HG03025 (cell line): Measurements from ENCODE around the gene DDR1.
A peak's percentile ranks its signal among the peaks of the same experiment; 100 is the strongest.
"Not testable (repeated sequence)": the region's sequence is repeated elsewhere in the genome, so short reads cannot be mapped to it uniquely, and the experiment has no call there.

Source experiments
- ATAC-seq: cut with Tn5 transposase; IDR thresholded peaks from one replicate; pipeline ENCODE4 v1.9.1; 2021; ENCODE audit warnings: mild to moderate bottlenecking, moderate library complexity; ENCODE audit not compliant: unreplicated experiment, low FRiP score

Gene DDR1

DNA sequence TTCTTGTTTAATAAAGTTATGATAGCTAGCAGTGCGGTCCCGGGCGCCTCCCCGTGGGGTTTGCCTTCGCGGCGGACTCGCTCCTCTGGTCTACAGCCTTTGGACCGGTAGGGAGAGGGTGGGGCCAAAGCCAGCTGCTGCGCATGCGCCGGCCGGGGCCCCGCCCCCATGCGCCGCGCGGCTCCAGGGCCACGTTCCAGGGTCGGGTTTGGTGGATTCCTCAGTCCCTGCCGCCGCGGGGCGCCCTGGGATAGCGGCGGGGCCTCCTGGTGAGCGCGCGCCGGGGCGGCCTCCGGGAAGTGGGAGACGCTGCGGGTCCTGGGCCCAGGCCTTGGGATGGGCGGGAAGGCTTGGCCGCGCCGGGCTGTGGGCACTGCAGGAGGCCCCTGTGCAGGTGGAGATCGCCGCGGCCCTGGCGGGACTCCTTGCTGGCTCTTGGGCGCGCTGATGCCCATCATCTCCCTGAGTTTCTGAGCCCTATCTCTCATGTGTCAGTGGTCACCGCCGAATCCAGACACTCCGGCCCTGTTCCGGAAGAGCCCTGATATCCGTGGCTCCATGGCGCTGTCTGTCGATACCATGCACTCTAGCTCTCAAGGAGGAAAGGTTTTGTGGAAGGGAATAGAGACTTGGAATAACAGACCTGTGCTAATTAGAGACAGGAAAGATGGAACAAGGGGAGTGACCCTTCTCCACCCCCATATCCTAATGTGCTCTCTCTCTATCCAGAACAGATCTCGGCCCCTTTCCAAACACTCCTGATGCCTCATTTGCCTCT is 29.9 kb downstream of the DDR1 start, which contains the start of gene VARS2:
TSS of gene VARS2 (plus strand) at position 163 of the 778 bp plus-strand sequence. CDS start at position 762, 599 bp downstream.
- ATAC-seq: peak; percentile 75

DNA sequence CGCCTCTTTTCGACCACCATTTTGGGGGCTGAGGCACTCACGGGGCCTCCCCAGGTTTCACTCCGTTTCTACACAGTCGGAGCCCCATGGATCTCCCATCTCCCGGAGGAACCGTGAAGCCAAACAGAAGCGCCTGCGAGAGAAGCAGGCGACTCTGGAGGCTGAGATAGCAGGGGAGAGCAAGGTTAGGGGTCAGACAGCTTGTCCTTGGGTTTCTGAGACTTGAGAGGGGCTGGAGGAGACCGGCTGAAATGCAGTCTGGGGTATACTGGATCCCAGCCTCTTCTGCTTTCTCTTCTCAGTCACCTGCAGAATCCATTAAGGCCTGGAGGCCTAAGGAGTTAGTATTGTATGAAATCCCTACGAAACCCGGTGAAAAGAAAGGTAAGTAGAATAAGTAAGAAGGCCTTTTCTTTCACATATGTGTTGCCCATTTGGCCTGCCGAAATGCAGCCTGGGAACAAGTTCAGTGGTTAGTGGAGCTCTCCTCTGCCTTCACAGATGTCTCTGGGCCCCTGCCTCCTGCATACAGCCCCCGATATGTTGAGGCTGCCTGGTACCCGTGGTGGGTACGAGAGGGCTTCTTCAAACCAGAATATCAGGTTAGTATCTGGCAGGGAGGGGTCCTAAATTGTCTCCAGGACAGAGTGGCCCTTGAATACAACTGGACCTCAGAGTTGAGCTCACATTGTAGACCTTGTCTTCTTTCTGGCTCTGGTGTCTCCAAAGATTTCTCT is 30.7 kb downstream of the DDR1 start:
- ATAC-seq: no peak

DNA sequence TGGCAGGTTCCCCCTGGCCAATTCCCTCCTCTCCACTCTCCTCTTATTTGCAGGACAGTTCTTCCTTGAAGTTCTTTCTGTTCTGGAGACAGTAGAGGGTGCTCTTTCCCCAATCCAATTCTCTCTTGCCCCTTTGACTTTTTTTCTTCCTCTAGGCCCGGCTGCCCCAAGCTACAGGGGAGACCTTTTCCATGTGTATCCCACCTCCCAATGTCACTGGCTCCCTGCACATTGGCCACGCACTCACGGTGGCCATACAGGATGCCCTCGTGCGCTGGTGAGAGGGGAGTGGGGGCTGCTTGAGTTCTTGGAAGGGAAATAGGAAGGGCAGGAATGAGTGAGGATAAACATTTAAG is 31.2 kb downstream of the DDR1 start:
- no peak for ATAC-seq

DNA sequence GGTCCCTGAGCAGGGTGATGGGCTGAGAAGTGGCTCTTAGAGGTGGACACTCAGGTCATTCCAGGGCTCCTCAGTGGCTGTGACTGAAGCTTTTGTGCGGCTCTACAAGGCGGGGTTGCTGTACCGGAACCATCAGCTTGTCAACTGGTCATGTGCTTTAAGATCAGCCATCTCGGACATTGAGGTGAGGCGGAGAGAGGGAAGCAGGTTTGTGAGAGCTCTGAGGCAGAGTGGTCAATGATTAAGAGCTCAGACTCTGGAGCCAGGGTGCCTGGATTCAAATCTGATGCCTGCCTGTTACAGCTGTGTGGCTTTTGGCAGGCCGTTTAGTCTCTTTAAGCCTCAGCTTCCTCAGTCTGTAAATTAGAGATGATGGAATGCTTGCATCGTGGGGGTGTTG is 32.7 kb downstream of the DDR1 start:
- ATAC-seq: no peak

DNA sequence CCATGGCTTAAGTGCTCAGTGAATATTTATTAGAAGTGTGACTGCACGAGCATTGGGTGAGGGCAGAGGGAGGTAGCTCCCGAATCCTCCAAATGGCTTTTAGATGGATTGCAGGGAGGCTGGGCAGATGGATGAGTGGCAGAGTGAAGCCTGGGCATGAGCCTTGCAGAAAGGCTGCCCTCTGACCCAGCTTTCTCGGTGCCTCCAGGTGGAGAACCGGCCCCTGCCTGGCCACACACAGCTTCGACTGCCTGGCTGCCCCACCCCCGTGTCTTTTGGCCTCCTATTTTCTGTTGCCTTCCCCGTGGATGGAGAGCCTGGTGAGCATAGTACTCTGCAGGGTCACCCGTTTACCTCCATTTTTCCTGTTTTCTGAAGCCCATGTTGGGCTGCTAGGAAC is 33.2 kb downstream of the DDR1 start:
- ATAC-seq: no peak

DNA sequence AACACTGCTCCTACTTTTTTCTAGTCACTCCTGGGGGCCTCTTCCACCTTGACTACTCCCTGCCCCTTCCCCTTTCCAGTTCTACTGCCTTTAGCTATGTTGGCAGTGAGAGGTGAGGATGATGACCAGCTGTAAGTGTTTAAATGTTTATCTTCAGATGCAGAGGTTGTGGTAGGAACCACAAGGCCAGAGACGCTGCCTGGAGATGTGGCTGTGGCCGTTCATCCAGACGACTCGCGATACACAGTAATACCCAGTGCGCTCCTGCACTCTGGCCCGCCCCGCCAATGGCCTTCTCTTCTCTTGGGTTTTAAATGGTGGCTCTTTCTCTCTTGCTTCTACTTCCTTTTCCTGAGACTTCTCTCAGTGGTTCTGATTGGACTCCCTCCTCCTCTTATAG is 34.4 kb downstream of the DDR1 start:
- ATAC-seq: no peak

- no peak for ATAC-seq
Observed at GRCh38 chr6:30922447-30922852, 38.1 kb downstream of the DDR1 start.

DNA sequence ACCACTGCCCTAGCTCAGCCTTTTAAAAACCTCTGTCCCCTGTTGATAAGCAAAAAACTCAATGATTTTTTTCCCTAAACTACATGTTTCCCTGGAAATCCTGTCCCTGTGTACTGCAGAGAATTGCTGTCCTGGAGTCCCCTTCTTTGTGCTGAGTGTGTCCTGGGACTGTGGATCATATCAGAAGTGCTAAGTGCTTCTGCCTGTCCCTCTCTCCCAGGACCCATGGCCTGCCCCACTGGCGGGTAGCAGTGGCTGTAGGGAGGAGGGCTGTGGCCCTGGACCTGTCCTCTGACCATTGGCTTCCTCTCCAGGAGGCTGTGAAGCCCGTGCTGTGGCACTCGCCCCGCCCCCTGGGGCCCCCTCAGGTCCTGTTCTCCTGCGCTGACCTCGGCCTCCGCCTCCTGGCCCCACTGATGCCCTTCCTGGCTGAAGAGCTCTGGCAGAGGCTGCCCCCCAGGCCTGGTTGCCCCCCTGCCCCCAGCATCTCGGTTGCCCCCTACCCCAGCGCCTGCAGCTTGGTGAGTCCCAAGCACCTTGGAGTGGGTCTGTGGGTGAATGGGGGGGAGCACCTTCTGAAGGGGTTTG is 39.8 kb downstream of the DDR1 start:
- ATAC-seq: not testable (repeated sequence)

DNA sequence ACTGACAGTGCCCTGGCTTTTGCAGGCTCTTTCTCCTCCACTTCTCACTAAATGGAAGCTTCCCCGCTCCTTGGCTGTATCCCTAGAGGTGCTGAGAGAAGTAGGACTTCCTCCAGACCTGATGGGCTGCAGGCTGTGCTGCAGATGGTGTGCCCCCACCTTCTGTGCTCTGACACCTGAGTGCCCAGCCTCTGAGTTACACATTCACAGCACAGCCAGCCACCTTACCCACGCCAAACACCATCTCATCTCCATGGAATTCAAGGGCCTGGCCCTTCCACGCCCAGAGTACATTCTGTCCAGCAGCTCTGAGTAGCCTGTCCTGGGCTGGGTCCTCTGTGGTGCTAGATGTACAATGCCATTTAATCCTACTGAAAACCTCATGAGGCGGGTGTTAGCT is 42.3 kb downstream of the DDR1 start:
- ATAC-seq: no peak

GRCh38 chr6:30927080-30927479 is 42.8 kb downstream of the DDR1 start:
- ATAC-seq: not testable (repeated sequence)

DNA sequence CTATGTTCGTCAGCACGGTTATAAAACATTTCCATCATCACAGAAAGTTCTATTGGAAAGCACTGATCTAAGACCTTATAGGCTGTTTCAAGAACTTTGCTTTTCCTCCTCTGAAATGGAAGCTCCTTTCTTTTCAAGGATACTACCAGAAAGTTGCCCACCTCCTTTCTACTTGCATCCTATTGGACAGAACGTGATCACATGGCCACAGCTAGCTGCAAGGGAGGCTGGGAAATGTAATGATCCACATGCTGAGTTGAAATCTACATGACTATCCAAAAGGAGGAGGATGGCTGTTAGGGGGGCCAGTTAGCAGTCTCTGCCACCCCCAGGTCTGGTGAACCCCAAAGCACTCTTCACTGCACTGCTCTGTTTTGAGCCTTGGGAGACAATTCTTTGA is 44.4 kb downstream of the DDR1 start:
- no peak for ATAC-seq

DNA sequence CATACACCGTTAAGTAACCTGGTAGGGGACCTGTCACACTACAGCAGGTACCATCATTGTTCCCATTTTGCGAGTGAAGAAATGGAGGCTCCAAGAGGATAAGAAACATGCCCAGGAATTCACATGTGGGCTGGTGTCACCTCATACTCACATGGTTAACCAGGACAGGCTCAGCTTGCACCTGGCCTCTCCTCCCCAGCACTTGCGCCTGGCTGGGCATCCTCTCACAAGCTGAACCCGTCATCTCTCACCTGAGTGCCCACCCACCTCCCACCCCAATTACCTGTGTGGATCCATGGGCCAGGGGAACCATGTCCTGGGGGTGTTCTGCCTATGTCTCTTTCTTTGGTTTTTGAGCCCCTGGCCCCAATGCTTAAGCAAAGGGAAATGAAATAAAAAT is 46.2 kb downstream of the DDR1 start:
- ATAC-seq: no peak

GRCh38 chr6:30931272-30931671 is 47.0 kb downstream of the DDR1 start:
- no peak for ATAC-seq

- ATAC-seq: no peak
Observed at GRCh38 chr6:30931969-30932645, 47.8 kb downstream of the DDR1 start, which contains the start of gene SFTA2. TSS of gene SFTA2 (minus strand) at chr6:30932170. CDS start at chr6:30932096, 74 bp downstream.

- no peak for ATAC-seq
Observed at GRCh38 chr6:30932665-30933365, 48.5 kb downstream of the DDR1 start.

GRCh38 chr6:30935018-30935417 is 50.7 kb downstream of the DDR1 start:
- no peak for ATAC-seq

GRCh38 chr6:30937265-30937664 is 52.9 kb downstream of the DDR1 start:
- no peak for ATAC-seq

DNA sequence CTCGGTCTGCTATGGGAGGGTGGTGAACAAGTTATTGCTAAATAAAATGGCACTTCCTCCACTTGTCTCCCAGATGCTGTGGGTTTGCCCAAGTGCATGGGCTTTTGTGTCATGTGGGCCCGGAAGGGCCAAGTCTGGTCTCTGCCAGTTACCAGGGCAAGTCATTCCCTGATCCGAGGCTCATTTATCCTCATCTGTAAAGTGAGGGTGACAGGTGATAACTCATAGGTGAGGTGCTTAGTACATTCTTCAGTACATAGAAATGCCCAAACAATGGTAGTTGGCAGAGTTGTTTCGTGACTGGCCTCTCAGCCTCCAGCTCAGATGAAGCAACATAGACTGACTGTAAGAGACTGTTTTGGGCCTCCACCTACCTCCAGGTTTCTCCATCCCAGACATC is 54.4 kb downstream of the DDR1 start:
- no peak for ATAC-seq

GRCh38 chr6:30939473-30939872 is 55.2 kb downstream of the DDR1 start:
- ATAC-seq: no peak

DNA sequence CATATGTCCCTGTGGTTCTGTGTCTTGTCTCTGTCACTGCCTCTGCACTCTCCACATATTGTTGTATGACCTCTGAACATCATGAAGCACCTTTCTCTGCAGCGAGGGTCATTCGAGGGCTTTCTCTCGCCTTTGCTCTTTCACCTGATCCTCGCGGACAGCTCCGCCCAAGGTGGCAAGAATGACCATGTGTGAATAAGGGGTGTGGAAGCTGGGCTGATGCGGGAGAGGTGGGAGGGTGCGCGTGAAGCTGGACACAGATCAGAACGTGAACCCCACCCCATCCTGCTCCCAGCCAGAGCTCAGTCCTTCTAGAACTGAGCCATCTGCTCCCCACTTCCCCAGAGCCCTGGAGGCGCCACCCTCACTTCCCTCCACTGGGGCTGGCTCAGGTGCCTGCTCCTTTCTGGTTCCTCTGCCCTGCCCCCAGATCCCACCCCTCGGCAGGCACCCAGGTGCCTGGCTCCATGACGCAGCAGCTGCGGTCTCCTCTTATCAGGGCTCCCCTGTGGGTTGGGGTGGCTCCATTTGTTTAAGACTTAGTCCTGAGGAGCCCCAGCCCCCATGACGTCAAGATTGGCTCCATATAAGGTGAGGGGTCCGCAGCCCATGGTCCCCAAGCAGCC is 56.2 kb downstream of the DDR1 start, which contains the start of gene MUCL3:
TSS of gene MUCL3 (plus strand) at position 613 of the 626 bp plus-strand sequence. CDS start 27 bp downstream, outside the sequence.
- no peak for ATAC-seq
